GM19025 (cell line): ENCODE measurements around the gene TMEM200A.
"Not testable (repeated sequence)": the region's sequence is repeated elsewhere in the genome, so short reads cannot be mapped to it uniquely, and the experiment has no call there.

Experiments used
- ATAC-seq: cut with Tn5 transposase; IDR thresholded peaks from one replicate; pipeline ENCODE4 v1.9.1; 2021; ENCODE audit warnings: mild to moderate bottlenecking, low read depth, moderate library complexity; ENCODE audit not compliant: unreplicated experiment

Gene TMEM200A

DNA sequence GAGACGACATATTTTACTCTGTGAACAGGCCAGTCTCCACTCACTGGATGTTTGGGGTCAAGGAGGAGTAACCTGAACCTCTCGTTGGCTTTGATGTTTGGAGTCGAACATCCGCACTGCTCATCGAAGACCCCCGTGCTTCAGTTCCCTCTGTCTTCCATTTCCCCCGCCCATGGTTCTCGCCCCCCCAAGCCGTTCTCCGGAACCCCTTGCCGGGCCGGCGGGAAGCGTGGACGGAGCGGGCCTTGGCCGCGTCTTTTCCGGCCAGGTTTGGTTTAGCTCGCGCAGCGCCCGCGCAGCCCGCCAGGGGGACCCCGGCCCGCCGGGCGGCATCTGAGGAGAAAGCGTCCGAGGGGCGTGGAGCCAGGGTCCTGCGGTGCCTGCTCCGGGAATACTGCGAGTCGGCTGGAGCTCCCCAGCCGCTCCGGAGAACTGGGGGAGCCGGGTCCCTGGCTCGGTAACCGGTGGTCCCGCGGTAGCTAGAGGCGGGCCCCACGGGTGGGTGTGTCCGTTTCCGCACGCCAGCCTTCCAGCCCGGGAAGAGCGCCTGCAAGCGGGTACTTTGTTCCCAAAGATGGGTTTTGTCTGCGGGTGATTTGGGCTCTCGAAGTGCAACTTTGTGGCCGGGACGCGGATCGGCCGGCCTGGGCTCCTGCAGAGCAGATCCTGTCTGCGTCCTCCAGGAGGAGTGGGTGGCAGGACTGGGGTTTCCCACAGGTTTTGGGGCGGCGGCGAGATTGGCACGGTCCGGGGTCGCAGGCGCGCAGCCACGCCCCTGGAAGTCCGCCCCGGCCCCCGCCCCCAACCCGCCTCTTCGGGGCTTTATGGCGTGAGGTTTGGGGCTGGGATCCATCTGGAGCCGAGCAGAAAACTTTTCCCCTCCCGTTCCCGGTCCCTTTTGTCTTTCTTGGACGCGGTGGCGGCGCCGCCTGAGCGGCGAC lies at the start of gene TMEM200A:
TSS of gene TMEM200A (plus strand) at position 852 of the 941 bp plus-strand sequence. CDS start 74,406 bp downstream, outside the sequence.
- no peak for ATAC-seq

DNA sequence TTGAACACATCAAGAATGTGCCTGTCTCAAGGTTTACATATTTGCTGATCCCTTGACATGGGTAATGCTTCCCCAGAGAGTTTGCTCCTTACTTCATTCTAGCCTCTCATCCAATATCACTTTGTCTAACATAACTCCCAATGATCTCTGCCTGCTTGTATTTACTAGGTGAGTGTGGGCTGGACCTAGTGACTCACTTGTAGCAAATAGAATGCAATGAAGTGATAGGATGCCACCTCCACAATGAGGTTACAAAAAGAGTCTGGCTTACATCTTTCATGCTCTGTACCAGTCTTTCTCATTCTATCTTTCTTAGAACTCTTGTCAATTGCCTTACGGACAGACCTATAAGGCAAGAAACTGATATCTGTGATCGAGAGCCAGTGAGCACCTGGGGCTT lies 44.9 kb upstream of the TMEM200A start:
- ATAC-seq: no peak

DNA sequence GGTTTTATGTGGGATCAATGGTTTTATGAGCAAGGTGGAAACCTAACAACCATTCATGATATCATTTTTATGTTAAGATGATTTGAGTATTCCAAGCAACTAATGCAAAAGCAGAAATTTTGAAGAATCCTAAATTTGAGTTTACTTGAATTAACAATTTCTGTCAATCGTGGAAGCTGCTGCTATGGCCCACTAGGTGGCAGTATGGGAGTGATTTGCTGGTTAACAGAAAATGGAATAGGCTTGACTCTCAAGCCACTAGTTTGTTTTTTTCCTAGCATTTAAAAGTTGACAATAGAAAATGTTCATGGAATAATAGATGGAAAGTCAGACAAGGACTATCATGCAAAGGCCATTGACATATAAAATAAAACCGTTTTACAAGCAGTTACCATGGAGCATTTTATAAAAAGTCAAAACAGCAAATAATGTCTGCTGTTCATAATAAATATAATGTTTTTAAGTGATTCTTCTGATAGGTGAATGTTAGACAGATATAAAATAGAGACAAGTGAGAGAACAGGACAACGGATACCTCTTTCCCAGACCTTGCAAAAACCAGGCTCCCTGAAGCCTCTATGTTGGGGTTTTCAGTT lies 43.0 kb upstream of the TMEM200A start:
- ATAC-seq: no peak

DNA sequence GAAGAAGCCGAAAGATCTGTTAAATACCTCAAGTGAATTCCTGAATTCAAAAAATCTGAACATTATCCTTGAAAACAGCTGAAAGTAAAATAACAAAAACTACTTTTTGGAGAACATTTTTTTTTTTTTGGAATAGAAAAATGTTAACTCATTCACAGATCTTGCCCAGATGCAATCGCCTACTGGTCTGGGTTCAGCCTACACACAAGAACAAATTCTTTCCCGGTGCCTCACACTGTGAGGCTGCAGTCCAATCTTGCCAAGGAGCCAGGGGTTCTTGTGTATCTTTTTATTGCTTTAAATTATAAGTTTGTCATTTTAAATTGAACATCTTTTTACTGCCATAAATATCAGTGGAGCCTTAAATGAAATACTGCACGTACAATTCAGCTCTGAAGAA lies 41.2 kb upstream of the TMEM200A start:
- ATAC-seq: no peak

DNA sequence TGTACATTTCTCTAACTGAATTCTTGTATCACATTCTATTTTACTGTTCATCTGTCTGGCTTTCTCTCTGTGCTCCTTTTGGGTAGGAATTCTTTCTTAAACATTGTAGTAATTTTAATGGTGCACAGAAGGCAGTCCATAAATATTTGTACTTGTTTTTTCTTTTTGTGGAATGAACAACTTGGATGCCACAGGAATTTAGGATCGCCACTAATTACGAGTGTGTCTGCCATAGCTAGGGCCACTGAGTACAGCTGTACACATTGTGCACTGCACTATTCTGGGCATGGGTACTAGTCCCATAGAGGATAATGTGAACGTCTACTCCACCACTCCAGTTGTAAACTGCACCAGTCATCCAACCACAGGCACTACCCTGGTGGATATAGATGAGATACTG lies 39.3 kb upstream of the TMEM200A start:
- no peak for ATAC-seq

DNA sequence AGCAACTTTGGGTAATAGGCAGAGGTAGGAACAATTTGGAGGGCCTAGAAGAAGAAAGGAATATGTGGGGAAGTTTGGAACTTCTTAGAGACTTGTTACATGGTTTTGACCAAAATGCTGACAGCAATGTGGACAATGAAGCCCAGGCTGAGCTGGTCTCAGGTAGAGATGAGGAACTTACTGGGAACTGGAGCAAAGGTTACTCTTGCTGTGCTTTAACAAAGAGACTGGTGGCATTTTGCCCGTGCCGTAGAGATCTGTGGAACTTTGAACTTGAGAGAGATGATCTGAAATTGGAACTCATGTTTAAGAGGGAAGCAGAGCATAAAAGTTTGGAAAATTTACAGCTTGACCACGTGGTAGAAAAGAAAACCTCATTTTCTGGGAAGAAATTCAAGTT lies 28.3 kb upstream of the TMEM200A start:
- no peak for ATAC-seq

DNA sequence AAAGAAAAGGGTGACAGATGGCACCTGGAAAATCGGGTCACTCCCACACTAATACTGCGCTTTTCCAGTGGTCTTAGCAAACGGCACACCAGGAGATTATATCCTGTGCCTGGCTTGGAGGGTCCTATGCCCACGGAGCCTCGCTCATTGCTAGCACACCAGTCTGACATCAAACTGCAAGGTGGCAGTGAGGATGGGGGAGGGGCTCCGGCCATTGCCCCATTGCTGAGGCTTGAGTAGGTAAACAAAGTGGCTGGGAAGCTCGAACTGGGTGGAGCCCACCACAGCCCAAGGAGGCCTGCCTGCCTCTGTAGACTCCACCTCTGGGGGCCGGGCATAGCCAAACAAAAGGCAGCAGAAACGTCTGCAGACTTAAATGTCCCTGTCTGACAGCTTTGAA lies 19.5 kb upstream of the TMEM200A start:
- not testable (repeated sequence) for ATAC-seq

DNA sequence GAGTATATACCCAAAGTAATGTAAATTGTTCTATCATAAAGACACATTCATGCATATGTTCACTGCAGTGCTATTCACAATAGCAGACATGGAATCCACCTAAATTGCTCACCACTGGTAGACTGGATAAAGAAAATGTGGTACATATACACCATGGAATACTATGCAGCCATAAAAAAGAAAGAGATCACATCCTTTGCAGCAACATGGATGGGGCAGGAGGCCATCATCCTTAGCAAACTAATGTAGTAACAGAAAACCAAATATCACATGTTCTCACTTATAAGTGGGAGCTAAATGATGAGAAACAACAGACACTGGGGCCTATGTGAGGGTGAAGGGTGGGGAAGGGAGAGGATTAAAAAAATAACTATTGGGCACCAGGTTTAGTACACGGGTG lies 11.5 kb upstream of the TMEM200A start:
- ATAC-seq: no peak

DNA sequence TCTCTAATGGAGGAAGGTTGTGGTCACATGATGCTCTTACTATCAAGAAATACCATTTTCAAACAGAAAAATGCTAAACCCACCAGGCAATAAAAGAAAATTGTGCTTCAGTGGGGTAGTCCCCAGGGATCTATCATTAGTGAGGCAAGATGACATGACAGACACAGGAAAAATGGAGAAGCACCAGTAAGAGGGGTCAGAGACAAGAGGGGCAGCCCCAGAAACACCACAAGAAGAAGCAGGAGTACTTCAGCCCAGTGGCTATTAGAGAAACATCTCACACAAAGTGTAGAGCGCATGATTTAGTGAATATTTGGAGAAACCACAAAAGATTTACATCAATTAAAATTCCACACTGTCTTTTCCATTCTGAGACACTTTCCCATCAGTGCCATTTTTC lies 10.2 kb upstream of the TMEM200A start:
- no peak for ATAC-seq

DNA sequence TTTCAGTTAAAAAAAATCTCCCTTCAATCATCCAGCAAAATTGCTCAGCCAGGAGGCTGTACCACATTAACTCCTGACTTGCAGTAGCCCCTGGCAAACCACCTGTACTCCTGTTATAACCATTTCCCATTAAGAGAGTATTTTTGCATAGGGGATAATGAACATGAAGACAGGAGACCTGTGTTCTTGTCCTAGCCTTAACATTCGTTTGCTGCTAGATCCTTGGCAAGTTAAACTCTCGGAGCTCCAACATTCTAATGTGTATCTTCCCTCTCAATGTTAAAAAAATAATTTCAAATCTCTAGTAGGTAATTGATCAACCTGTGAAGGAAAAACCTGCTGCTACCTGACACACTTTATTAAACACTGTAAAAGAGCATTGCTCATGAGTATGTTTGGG lies 8.4 kb upstream of the TMEM200A start:
- ATAC-seq: no peak

DNA sequence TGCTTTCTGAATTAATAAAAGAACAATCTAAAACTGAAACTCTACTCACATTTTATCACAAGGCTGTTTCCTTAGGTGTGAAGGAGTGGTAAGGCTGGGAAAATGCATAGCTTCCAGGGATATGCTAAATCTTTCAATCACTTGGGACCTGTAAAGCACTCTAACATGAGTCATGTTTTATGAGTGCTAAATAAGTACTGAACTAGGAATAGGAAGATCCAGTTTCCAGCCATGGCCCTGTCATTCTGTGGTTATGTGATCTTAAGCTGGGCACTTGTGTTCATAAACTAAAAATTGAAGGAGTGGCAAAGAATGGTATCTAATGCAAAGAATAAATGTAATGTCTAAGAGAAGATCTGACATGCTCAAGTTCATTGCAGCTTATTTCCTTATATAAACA lies 6.1 kb upstream of the TMEM200A start:
- ATAC-seq: no peak

DNA sequence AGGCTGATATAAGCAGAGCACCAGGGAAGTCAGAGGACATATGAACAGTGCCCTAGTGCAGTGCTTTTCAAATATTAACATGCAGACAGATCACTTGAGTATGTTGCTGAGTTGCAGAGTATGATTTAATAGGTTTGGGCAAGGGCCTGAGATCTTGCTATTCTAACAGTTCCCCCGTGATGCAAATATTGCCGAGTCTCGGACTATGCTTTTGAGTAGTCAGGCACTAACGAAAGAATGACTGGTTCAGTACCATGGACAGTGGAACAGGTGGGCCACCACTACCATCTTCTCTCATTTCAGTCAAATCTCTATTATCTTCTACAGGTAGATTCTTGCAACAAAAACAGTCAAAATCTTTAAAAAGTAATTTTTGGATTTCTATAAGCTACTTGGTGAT lies 3.7 kb upstream of the TMEM200A start:
- ATAC-seq: no peak

DNA sequence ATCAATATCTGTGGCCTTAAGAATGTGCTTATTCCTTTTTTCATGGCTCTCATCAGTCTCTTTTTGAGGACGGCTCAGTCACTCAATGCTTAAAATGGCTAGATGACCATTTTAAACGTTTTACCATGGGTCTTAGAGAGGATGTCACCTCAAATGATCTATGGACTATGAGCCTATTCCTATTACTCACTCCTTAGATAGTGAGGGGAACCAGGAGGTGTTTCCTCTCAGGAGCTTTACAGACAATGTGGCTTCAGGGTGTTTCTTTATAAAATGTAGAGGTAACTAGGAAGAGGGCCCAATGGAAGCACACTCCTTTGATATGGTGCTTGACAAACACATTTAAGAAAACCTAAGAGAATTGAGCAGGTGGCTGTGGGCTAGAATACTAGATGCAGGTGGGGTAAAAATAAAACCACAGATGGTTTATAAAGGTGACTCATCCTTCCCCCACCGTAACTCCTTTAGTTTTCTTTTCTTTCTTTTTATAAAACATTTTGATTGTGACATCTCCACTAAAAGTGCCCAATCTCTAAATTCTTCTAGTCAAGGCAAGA lies 1.5 kb upstream of the TMEM200A start:
- no peak for ATAC-seq

DNA sequence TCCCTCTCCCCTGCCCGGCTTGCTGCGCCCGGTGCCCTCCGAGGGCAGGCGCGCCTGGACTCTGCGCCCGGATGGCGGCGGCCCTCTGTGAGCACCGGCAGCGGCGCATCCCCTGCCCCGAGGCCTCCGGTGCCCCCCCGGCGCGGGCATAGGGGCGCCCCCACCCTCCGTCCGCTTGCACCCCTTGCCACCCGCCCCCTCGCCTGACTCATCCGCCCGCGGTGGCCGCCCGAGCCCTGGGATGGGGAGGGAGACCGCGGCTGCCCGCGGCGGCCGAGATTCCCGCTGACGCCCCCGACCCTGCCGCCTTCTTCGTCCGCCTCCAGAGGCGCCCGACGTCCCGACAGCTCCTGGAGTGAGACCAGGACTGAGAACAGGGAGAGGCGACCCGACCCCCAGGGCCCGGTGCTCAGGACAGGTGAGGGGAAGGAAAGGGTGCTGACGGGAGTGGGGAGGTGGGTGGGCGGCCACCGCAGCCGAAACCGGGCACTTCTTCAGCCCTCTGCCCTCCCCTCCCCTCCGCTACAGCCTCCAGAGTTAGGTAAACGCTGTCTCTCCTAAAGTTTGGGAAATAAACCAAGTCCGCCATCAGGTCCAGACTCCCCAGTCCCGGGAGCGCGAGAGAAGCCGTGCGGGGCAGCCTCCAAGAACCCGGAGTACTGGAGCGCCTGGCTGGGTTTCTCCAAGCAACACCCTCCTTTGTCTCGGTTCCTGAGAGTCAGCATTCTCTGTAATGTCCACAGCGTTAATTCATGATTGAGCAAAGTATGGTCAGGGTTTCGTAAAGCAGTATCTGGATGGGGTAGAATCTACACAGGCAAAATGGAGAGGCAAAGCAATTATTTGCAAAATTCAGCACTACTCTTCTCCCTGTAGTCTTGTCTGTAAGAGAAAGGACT lies 539 bp downstream of the TMEM200A start:
- ATAC-seq: no peak

DNA sequence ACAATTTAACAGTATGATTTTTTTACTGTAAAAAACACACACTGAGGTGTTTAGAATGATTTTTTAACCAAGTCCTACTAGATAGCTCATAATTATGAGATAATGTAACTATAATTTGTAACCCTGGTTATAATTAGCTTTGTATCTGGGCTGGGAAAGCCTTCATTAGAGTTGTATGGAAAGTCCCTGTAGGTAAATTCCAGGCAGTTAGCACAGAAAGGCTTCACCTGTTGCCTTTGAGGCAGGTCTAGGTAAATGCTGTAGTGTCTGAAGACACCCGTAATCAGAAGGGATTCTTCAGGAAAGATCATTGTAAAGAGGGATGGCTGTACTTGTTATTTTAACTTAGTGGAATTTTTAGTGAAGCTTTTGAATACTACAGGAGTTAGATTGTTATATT lies 1.9 kb downstream of the TMEM200A start:
- ATAC-seq: no peak

DNA sequence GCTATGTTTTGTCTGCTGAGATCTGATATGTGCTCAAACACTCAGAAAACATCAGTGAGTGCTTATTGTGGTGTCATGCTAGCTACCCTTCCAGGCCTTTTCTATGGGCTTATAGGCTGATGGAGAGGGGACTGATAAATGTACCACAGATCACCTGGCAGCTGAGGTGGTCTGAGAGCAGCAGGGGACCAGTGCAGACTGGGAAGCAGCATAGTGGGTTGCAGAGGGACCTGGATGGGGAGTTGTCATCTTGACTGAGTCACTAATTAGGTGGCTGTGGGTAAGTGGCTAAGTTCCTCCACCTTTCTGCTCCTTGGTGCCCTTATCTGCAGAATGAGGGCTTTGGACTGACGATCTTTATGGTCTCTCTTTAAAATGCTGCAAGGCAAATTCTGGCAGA lies 2.8 kb downstream of the TMEM200A start:
- ATAC-seq: no peak

DNA sequence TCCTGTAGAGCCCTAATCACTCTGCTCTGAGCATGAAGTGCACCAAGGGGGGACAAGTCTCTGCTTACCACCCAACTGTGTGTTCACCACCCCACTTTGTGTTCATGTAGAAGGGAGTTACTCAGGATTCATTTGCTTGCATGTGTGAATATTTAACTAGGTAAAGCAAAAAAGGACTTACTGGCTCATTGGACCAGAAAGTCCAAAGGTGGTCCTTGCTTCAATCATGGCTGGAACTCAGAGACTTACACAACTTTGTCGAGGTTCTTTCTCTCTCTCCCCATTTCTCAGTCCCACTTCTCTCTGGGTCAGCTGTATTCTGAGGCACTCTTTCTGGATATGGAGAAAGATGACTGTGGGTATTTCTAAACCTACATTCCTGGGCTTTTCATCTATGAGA lies 4.0 kb downstream of the TMEM200A start:
- ATAC-seq: no peak

DNA sequence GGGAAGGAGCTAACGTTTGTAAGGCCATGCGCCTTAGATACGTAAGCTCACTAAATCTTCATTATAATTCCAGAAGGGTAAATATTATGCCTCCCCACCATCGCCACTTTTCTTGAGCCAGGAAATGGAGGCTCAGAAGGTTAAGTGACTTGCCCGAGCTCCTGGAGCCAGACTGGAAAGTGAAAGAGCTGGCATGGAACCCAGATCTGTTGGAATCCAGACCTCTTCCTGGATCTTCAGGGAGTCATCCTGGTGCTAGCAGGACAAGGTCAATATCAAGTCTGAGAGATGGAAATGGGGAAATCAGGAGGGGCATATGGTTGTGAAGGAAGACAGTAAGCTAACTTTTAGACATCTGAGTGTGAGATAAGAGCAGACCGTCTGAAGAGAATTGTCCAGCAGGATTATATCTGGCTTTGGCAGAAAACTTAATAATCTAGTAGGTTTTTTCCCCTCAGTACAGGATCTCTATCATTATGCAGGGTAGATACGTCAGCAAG lies 6.2 kb downstream of the TMEM200A start:
- ATAC-seq: no peak

DNA sequence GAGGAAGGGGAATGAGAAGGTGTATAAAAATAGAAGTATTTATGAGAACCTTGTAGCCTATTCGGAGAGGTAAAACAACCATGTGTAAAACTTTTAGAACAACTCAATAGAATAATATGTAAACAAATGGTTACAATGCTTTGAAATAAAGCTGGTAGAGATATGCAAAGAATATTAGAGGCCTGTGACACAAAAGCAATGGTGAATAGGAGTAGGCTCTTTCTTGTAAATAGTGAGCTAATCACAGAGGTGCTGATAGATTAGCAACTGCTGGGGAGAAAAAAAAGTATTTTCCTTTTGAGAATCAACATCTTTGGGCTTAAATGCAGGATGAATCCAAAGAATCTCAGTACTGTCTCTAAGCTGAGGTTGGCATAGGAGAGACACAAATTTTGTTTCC lies 7.0 kb downstream of the TMEM200A start:
- no peak for ATAC-seq

DNA sequence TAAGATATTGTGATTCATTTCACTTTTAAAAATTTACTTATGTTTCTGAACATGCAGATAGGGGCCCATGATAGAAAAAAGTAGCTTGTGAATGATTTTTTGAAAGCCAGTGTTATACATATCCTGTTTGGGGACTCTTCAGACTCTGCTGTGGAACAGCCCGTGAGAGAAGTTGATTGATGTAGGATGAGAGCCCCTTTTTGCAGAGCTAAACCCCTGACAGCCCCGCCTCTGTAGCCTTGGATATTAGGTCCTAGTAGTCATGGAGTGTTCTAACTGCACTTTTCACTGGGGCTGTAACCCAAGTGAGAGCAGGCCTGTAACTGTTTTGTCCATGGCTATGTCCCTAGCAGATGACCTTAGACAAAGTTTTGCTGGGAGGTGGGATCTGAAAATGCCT lies 8.2 kb downstream of the TMEM200A start:
- no peak for ATAC-seq

DNA sequence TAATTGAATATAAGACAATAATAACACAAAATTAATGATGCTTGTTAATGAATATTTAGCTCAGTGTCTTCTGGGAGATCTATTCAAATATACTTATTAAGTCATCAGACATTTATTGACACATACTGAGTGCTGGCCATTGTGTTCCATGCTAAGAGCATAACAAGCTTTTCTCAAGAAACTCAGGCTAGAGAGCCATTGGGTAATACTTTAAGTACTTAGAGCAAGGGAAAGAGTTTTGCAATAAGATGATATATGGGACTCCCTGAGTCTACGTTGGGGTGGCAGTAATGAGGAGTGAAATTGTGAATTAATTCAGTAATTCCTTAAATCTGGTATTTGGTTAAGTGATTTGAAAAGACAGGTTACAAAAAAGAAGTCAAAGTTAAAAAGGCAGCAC lies 11.1 kb downstream of the TMEM200A start:
- no peak for ATAC-seq
